Mesendoderm (in vitro differentiated cells): Measurements from ENCODE around the gene TSPAN15.

ENCODE experiments used
- DNase-seq: peaks from one replicate; pipeline ENCODE4 v3.0.0; 2013
- H2AK5ac ChIP-seq: 2 replicates; pipeline ENCODE4 v1.6.1; 2013; ENCODE audit warnings: low read length, inconsistent platforms
- H2BK120ac ChIP-seq: 2 replicates; pipeline ENCODE4 v1.6.1; 2013; ENCODE audit warnings: low read depth, mild to moderate bottlenecking, low read length, moderate library complexity, mixed read lengths
- H2BK15ac ChIP-seq: replicated peaks from 2 replicates; pipeline ENCODE4 v1.6.1; 2013; ENCODE audit warnings: low read depth, mild to moderate bottlenecking, moderate library complexity
- H2BK5ac ChIP-seq: 2 replicates; pipeline ENCODE4 v1.6.1; 2013; ENCODE audit warnings: low read length, inconsistent platforms
- H3K18ac ChIP-seq: 2 replicates; pipeline ENCODE4 v1.6.1; 2013; ENCODE audit warnings: mild to moderate bottlenecking, low read length, mixed read lengths
- H3K23ac ChIP-seq: one replicate; pipeline ENCODE4 v1.6.1; 2013; ENCODE audit warnings: low read length
- H3K27ac ChIP-seq: 2 replicates; pipeline ENCODE4 v1.5.1; 2013; ENCODE audit warnings: low read depth, mild to moderate bottlenecking, inconsistent platforms, low read length, moderate library complexity
- H3K27me3 ChIP-seq: 2 replicates; pipeline ENCODE4 v1.6.1; 2013; ENCODE audit warnings: low read length, control low read depth, mild to moderate bottlenecking, inconsistent platforms; ENCODE audit not compliant: insufficient read depth, poor library complexity
- H3K36me3 ChIP-seq: 2 replicates; pipeline ENCODE4 v1.6.1; 2013; ENCODE audit warnings: low read length, inconsistent platforms; ENCODE audit not compliant: control insufficient read depth, insufficient read depth
- H3K4ac ChIP-seq: one replicate; pipeline ENCODE4 v1.6.1; 2013; ENCODE audit warnings: low read depth, mild to moderate bottlenecking, low read length, moderate library complexity
- H3K4me1 ChIP-seq: 2 replicates; pipeline ENCODE4 v1.6.1; 2013; ENCODE audit warnings: low read depth, low read length, inconsistent platforms; ENCODE audit not compliant: control insufficient read depth
- H3K4me2 ChIP-seq: 2 replicates; pipeline ENCODE4 v1.6.1; 2013; ENCODE audit warnings: low read length
- H3K4me3 ChIP-seq: 2 replicates; pipeline ENCODE4 v1.5.1; 2013; ENCODE audit warnings: mild to moderate bottlenecking, low read length
- H3K56ac ChIP-seq: one replicate; pipeline ENCODE4 v1.6.1; 2013; ENCODE audit warnings: low read length
- H3K79me1 ChIP-seq: 2 replicates; pipeline ENCODE4 v1.6.1; 2013; ENCODE audit warnings: low read length, inconsistent platforms
- H3K79me2 ChIP-seq: 2 replicates; pipeline ENCODE4 v1.6.1; 2013; ENCODE audit warnings: mild to moderate bottlenecking, low read length; ENCODE audit not compliant: control insufficient read depth, insufficient read depth
- H3K9ac ChIP-seq: 2 replicates; pipeline ENCODE4 v1.6.1; 2013; ENCODE audit warnings: low read length, inconsistent platforms
- H4K5ac ChIP-seq: one replicate; pipeline ENCODE4 v1.6.1; 2013; ENCODE audit warnings: low read length
- H4K8ac ChIP-seq: one replicate; pipeline ENCODE4 v1.6.1; 2013; ENCODE audit warnings: low read depth, mild to moderate bottlenecking, control low read depth, low read length, moderate library complexity
- WGBS: extraction: QIAGEN DNeasy Blood & Tissue Kit; methylation state at CpG from one replicate; pipeline ENCODE4 v1.1.7; 2013; ENCODE audit warnings: low lambda C conversion rate, missing lambda C conversion rate; ENCODE audit not compliant: insufficient coverage; ENCODE audit errors: extremely low coverage; 5-methylcytosine and 5-hydroxymethylcytosine counted together

TSPAN15 gene

DNA sequence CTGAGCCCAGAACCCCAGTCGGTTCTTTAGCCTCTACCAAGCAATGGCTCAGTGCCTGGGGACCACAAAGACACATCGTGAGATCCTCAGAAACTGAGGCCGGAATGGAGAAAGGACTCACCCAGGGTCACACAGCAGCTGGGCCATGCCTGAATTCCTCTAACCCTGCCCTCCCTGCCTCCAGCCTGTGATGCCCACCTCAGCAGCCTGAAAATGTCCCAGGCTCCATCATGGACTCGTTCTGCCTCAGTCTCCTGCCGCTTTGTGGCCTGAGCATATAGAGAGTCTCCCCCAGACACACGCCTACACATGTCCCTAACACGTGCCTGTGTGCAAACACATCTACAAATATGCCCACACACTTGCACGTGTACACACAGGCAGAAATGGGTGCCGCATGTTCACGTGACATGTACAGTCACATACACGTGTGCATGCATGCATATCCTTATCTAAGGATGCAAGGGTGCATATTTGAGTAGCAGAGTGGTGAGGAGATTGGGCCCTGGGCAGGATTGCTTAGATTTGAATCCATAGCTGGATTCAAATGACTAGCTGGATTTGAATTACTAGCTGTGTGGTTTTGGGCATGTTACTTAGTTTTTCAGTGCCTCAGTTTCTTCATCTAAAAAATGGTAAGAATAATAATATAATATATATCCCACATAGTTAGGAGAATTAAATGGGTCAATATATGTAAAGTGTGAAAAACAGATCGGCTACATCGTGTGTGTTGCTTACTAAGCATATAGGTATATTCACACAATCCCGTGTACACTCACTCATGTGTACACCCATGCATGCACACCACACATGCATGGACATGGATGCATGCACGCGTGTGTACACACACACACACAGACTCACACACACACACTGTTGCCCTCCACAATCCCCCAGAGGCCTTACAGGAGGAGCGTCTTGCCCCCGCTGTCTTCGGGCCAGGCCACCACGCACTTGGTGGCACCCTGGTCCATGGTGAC is 36.9 kb upstream of the TSPAN15 start:
- H3K4me3 ChIP-seq: no peak overlapping the region
- no peak overlapping the region for H2BK15ac ChIP-seq
- H3K4me1 ChIP-seq: no peaks in the 10 kb centered on the region
- WGBS: no CpG with 5 or more reads among the region's 20 CpGs
- DNase-seq: no peak
- no peak overlapping the region for H3K4ac ChIP-seq
- H3K27me3 ChIP-seq: no peaks in the 10 kb centered on the region
- no peak overlapping the region for H2BK5ac ChIP-seq
- H3K4me2 ChIP-seq: no peak overlapping the region
- H3K79me2 ChIP-seq: no peaks in the 10 kb centered on the region
- no peak overlapping the region for H3K9ac ChIP-seq
- H3K79me1 ChIP-seq: no peaks in the 10 kb centered on the region
- no peak overlapping the region for H4K8ac ChIP-seq
- H3K18ac ChIP-seq: no peak overlapping the region
- no peak overlapping the region for H2AK5ac ChIP-seq
- no peak overlapping the region for H3K56ac ChIP-seq
- H2BK120ac ChIP-seq: no peak overlapping the region
- H3K36me3 ChIP-seq: no peaks in the 10 kb centered on the region
- no peak overlapping the region for H3K27ac ChIP-seq
- H4K5ac ChIP-seq: no peak overlapping the region
- no peak overlapping the region for H3K23ac ChIP-seq

DNA sequence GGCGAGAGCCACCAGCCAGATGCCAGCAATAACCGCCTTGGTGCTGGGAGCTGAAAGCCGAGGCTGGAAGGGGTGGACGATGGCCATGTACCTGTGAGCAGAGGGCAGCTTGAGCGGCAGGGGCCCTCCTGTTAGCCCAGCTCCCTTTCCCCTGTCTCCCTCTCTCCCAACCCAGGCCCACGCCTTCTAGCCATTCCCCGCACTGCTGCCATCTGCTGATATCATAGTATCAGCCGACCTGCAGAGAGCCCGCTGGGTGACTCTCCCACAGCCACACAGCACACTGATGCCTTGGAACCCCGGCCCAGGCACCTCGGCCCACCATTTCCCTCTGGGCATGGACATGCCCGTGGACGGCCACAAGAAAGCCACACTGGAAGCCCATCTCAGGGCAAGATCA is 36.2 kb upstream of the TSPAN15 start:
- DNase-seq: no peak
- no peaks in the 10 kb centered on the region for H3K79me1 ChIP-seq
- H3K79me2 ChIP-seq: no peaks in the 10 kb centered on the region
- no peak overlapping the region for H2AK5ac ChIP-seq
- H3K4ac ChIP-seq: no peak overlapping the region
- WGBS: no CpG with 5 or more reads among the region's 13 CpGs
- no peak overlapping the region for H2BK5ac ChIP-seq
- no peak overlapping the region for H3K4me2 ChIP-seq
- H3K23ac ChIP-seq: no peak overlapping the region
- no peak overlapping the region for H3K9ac ChIP-seq
- H2BK120ac ChIP-seq: no peak overlapping the region
- no peak overlapping the region for H4K5ac ChIP-seq
- H3K27me3 ChIP-seq: no peaks in the 10 kb centered on the region
- H3K18ac ChIP-seq: no peak overlapping the region
- no peak overlapping the region for H4K8ac ChIP-seq
- no peak overlapping the region for H2BK15ac ChIP-seq
- no peak overlapping the region for H3K27ac ChIP-seq
- H3K56ac ChIP-seq: no peak overlapping the region
- H3K36me3 ChIP-seq: no peaks in the 10 kb centered on the region
- no peak overlapping the region for H3K4me3 ChIP-seq
- no peaks in the 10 kb centered on the region for H3K4me1 ChIP-seq

DNA sequence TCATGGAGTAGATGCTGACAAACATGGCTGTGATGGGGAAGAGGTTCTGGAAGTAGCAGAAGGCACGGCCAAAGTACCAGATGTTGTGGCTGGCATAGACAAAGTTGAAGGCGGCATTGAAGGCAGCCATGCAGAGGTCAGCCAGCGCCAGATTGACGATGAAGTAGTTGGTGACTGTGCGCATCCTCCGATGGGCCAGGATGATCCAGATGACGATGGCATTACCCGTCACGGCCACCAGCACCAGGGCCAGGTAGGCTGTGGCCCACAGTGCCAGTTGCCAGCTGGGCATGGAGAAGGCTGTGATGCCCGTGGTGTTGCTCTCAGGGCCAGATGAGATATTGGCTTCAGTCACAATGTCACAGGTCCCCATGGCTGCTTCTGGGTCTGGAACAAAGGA is 35.3 kb upstream of the TSPAN15 start:
- H3K27ac ChIP-seq: no peak overlapping the region
- no peak overlapping the region for H3K4me2 ChIP-seq
- H2BK120ac ChIP-seq: no peak overlapping the region
- H2BK15ac ChIP-seq: no peak overlapping the region
- H4K5ac ChIP-seq: no peak overlapping the region
- H3K36me3 ChIP-seq: no peaks in the 10 kb centered on the region
- no peaks in the 10 kb centered on the region for H3K27me3 ChIP-seq
- no CpG with 5 or more reads among the region's 10 CpGs for WGBS
- H3K23ac ChIP-seq: no peak overlapping the region
- H3K4me1 ChIP-seq: no peaks in the 10 kb centered on the region
- H3K56ac ChIP-seq: no peak overlapping the region
- H3K4ac ChIP-seq: no peak overlapping the region
- no peak overlapping the region for H2BK5ac ChIP-seq
- no peak overlapping the region for H4K8ac ChIP-seq
- H3K79me2 ChIP-seq: no peaks in the 10 kb centered on the region
- no peak for DNase-seq
- H3K4me3 ChIP-seq: no peak overlapping the region
- H2AK5ac ChIP-seq: no peak overlapping the region
- H3K18ac ChIP-seq: no peak overlapping the region
- no peaks in the 10 kb centered on the region for H3K79me1 ChIP-seq
- H3K9ac ChIP-seq: no peak overlapping the region

DNA sequence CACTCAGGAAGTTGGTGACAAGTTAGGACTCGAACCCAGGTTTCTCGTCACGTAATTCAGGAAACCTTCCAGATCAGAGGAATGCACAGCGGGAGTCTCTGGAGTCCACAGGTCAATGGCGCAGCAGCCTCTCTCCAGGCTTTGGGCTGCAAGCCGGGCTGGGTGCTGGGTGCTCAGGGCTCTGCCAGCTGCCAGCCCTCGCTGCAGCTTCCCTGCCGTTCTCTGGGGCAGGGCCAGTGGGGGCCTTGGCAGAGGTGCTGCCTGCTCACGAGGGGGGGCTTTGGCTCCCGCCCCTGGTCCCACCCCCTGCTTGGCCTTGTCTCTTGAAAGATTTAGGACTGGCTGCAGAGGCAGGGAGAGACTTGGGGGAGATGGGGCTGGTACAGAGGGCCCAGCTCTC is 34.6 kb upstream of the TSPAN15 start, which contains the start of gene TACR2:
TACR2 (minus strand) TSS at position 224 of the 400 bp plus-strand sequence. CDS start 595 bp downstream, outside the sequence.
- H3K4me1 ChIP-seq: no peaks in the 10 kb centered on the region
- H3K4me2 ChIP-seq: no peak within 1 kb of the TSS
- no peak within 1 kb of the TSS for H2BK15ac ChIP-seq
- no peak within 1 kb of the TSS for H4K8ac ChIP-seq
- H3K18ac ChIP-seq: no peak within 1 kb of the TSS
- no CpG with 5 or more reads among the region's 10 CpGs for WGBS
- H3K4me3 ChIP-seq: no peak within 1 kb of the TSS
- H2BK5ac ChIP-seq: no peak within 1 kb of the TSS
- H4K5ac ChIP-seq: no peak within 1 kb of the TSS
- no peak within 1 kb of the TSS for H2BK120ac ChIP-seq
- no peaks in the 10 kb centered on the region for H3K27me3 ChIP-seq
- no peak within 1 kb of the TSS for H3K23ac ChIP-seq
- H3K9ac ChIP-seq: no peak within 1 kb of the TSS
- H3K56ac ChIP-seq: no peak within 1 kb of the TSS
- no peak within 1 kb of the TSS for H3K27ac ChIP-seq
- DNase-seq: no peak
- no peaks in the 10 kb centered on the region for H3K36me3 ChIP-seq
- H3K79me1 ChIP-seq: no peaks in the 10 kb centered on the region
- H2AK5ac ChIP-seq: no peak within 1 kb of the TSS
- no peak within 1 kb of the TSS for H3K4ac ChIP-seq
- no peaks in the 10 kb centered on the region for H3K79me2 ChIP-seq

DNA sequence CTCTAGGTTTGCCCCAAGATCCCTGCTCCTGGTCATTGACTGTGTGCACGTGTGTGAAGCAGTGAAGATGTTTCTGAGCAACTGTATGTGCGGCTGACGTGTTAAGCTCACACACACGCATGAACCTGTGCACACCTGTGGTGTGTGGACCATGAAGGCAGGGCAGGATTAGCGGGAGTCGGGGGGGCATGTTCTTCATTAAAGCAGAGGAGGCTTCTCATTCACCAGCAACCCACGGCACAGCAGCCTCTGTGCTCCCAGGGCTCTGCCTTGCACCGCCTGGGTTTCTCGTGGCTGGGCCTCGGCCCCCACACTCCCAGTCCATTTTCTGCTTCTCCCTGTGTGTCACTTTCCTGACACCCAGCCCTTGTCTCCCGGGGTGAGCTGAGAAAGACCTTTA is 33.7 kb upstream of the TSPAN15 start:
- H3K9ac ChIP-seq: no peak overlapping the region
- no peaks in the 10 kb centered on the region for H3K27me3 ChIP-seq
- no peak overlapping the region for H3K4me2 ChIP-seq
- H3K4ac ChIP-seq: no peak overlapping the region
- no peaks in the 10 kb centered on the region for H3K36me3 ChIP-seq
- no peaks in the 10 kb centered on the region for H3K79me2 ChIP-seq
- no peak overlapping the region for H3K4me3 ChIP-seq
- H2BK15ac ChIP-seq: no peak overlapping the region
- H2BK5ac ChIP-seq: no peak overlapping the region
- no peak overlapping the region for H3K56ac ChIP-seq
- H4K8ac ChIP-seq: no peak overlapping the region
- no peak overlapping the region for H2BK120ac ChIP-seq
- no peaks in the 10 kb centered on the region for H3K4me1 ChIP-seq
- no CpG with 5 or more reads among the region's 11 CpGs for WGBS
- no peak for DNase-seq
- H3K18ac ChIP-seq: no peak overlapping the region
- H3K27ac ChIP-seq: no peak overlapping the region
- H2AK5ac ChIP-seq: no peak overlapping the region
- H3K23ac ChIP-seq: no peak overlapping the region
- H4K5ac ChIP-seq: no peak overlapping the region
- H3K79me1 ChIP-seq: no peaks in the 10 kb centered on the region
